SK-N-MC (cell line): ENCODE data around the gene TMEM38A.

ENCODE experiments used
- EZH2 ChIP-seq: fragments of 200-600 bp; sonication (generic); IDR thresholded peaks from one replicate; pipeline ENCODE4 v1.6.1; 2017; ENCODE audit warnings: antibody characterized with exemption
- POLR2AphosphoS5 ChIP-seq: IDR thresholded peaks from 2 replicates; pipeline ENCODE4 v1.6.1; 2012; ENCODE audit warnings: mild to moderate bottlenecking, low read depth, low read length, borderline replicate concordance

- TF ChIP-seq POLR2AphosphoS5 (no peak), EZH2 (no peak)
Measured at GRCh38 chr19:16736709-16737108, 75.8 kb downstream of the TMEM38A start.
